HG03280 (cell line): ENCODE measurements around the gene TTC32.

Experiments
- ATAC-seq: cut with Tn5 transposase; IDR thresholded peaks from one replicate; pipeline ENCODE4 v1.9.1; 2021; ENCODE audit warnings: mild to moderate bottlenecking, moderate library complexity; ENCODE audit not compliant: unreplicated experiment

Gene TTC32

GRCh38 chr2:19854596-19855541 is 46.9 kb downstream of the TTC32 start:
- ATAC-seq, result no peak

- no peak for ATAC-seq
Measured at GRCh38 chr2:19851116-19851695, 50.6 kb downstream of the TTC32 start.

GRCh38 chr2:19850056-19851050 is 51.4 kb downstream of the TTC32 start:
- no peak for ATAC-seq

GRCh38 chr2:19848952-19849351 is 52.8 kb downstream of the TTC32 start:
- ATAC-seq, result no peak

- ATAC-seq, result no peak
Measured at GRCh38 chr2:19848029-19848750, 53.6 kb downstream of the TTC32 start.

- ATAC-seq, result no peak
Measured at GRCh38 chr2:19847486-19847885, 54.3 kb downstream of the TTC32 start.
